Activated CD4-positive, alpha-beta T cell treated with anti-CD3 and anti-CD28 coated beads for 48 hours (primary cell): ENCODE results near the gene RNF8.
"Not testable (repeated sequence)": the region's sequence is repeated elsewhere in the genome, so short reads cannot be mapped to it uniquely, and the experiment has no call there.

ENCODE experiments used
- DNase-seq: peaks from one replicate; pipeline ENCODE4 v3.0.0-alpha.2; 2020

The RNF8 gene

GRCh38 chr6:37401658-37402057, 47.9 kb downstream of the RNF8 start:
- DNase-seq = not testable (repeated sequence)

GRCh38 chr6:37406726-37407341, 53.1 kb downstream of the RNF8 start:
- no peak for DNase-seq

- DNase-seq = no peak
Observed at GRCh38 chr6:37407948-37408347, 54.2 kb downstream of the RNF8 start.

- DNase-seq = no peak
Observed at GRCh38 chr6:37409501-37409900, 55.7 kb downstream of the RNF8 start.

DNA sequence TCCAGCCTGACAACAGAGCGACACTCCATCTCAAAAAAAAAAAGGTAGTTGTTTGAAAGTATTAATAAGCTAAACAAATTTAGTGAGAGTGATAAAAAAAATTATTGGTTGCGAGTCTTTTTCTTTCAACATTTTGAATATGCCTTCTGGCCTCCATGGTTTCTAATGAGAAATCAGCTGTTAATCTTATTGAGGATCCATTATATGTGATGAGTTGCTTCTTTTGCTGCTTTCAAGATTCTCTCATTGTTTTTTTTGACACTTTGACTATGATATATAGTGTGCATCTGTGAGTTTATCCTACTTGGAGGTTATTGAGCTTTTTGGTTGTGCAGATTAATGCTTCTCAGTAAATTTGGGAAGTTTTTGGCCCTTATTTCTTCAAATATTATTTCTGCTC, 63.6 kb downstream of the RNF8 start:
- DNase-seq = no peak

DNA sequence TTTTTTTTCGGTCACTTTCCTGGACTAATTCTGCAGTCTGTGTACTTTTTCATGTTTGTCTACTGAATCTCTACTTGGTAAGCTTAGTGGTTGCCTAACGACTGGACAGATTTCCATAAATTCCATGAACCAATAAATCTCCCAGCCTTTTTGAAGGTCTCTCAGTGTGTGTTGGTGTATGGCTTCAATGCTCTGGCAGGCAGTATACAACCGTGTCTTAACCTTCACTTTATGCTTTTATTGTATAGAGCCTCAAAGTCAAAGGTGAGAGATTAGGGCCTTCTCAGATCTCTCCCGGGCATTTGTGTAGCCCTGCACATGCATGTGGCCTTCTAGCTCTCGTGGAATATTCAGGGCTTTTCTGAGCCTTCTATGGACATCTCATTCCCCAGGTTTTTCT, 64.9 kb downstream of the RNF8 start:
- no peak for DNase-seq

GRCh38 chr6:37426058-37426944, 72.5 kb downstream of the RNF8 start:
- no peak for DNase-seq

GRCh38 chr6:37426945-37427510, 73.2 kb downstream of the RNF8 start:
- no peak for DNase-seq

- no peak for DNase-seq
Observed at GRCh38 chr6:37429352-37429750, 75.6 kb downstream of the RNF8 start.

DNA sequence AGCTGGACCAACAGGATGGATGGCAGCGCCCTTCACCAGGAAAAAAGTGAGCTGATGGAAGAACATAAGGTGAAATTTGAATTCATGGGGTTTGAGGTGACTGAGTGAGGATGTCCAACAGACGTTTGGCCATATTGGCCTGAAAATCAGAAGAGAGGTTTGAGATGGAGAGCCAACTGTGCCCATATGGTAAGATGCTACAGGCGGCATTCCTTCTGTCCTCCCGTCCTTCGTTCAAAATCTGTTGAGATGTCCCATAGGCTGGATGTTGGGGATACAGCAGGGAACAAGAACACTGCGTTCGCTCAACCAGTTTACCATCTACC, 78.8 kb downstream of the RNF8 start:
- DNase-seq = no peak

GRCh38 chr6:37432916-37433656, 79.3 kb downstream of the RNF8 start, which contains the start of gene CMTR1:
TSS of gene CMTR1 (plus strand) at chr6:37433221. CDS start at chr6:37435630, 2,409 bp downstream.
- DNase-seq = peak; percentile 98

GRCh38 chr6:37433657-37434271, 80.0 kb downstream of the RNF8 start:
- peak; percentile 66 for DNase-seq

- DNase-seq = no peak
Observed at GRCh38 chr6:37435373-37435772, 81.6 kb downstream of the RNF8 start.

- DNase-seq = no peak
Observed at GRCh38 chr6:37435816-37436215, 82.0 kb downstream of the RNF8 start.

GRCh38 chr6:37438930-37439329, 85.1 kb downstream of the RNF8 start:
- no peak for DNase-seq

GRCh38 chr6:37441651-37442050, 87.9 kb downstream of the RNF8 start:
- no peak for DNase-seq

DNA sequence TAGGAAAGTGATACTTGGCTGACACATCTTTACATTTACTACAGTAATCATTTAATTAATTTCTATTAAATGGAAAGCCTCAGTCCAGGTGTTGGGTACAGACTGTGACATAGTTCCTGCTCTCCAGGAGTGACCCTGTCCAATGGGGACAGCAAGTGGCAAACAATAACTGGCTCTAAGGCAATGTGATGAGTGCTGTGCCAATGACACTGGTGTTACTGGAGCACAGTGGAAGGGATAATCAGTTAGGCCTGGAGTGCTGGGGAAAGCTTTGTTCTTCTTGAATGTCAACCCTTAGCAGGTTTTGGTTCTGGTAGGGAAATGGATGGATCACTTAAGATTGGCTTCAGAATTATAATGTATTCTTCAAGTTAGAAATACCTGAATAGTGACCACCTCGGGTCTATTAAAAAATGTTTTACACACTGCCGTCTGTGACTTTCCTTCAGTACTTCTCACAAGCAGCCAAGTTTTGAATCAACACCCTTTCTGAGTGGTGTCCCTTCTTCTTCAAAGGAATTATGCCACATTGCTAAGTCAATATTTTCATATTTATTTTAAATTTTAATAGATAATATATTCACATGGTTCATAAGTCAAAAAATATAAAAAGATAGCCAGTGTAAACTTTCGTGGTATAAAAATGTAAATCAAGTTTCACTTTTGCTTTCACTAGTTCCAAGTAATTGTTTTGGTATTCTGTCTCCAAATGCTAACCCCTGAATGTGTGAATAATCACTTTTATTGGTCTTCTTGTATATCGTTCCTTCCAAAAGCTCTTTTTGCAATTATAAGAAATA, 88.8 kb downstream of the RNF8 start:
- no peak for DNase-seq

DNA sequence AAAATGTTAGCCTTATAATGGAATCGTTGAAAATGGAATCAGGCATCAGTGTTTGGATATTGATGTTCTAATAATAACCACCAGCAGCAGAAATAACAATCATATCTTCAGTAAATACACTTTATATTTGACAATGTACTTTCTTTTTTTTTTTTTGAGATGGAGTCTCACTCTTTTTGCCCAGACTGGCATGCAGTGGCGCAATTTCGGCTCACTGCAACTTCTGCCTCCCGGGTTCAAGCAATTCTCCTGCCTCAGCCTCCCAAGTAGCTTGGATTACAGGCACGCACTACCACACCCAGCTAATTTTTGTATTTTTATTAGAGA, 89.4 kb downstream of the RNF8 start:
- not testable (repeated sequence) for DNase-seq
